ENCODE results near the gene TSN.

- TF ChIP-seq CTCF (IDR thresholded peaks at IDR 0.05) (no peak), POLR2A (IDR thresholded peaks at IDR 0.05) (no peak)
Measured at GRCh38 chr2:121710470-121711170, 44.8 kb upstream of the TSN start.

Measured in prostate gland (tissue), 2 donors.